B cell (primary cell): ENCODE results near the gene CAMK1D. TPM values are rescaled to one million over a fixed set of nuclear protein-coding genes. Genes with fewer than 3 reads are reported as not detected.

ENCODE experiments used
- ATAC-seq: fragments of 200-7000 bp; cut with Tn5 transposase; one replicate; pipeline ENCODE4 v1.10.0; 2021; ENCODE audit warnings: low read depth, mild to moderate bottlenecking, moderate number of reproducible peaks, moderate library complexity
- CTCF ChIA-PET: fragments of 350-600 bp; sonication (Branson Sonifier 250); formaldehyde crosslinking; loops from one replicate; lab custom pipeline; 2021; ENCODE audit warnings: antibody characterized with exemption, inconsistent platforms; lab: Charles Lee
- POLR2A ChIA-PET: fragments of 350-600 bp; sonication (Branson Sonifier 250); formaldehyde crosslinking; loops from one replicate; lab custom pipeline; 2021; ENCODE audit warnings: antibody characterized with exemption; lab: Charles Lee
- DNase-seq: peaks from one replicate; pipeline ENCODE4 v3.0.0; 2013
- H2AFZ ChIP-seq: 2 replicates; pipeline ENCODE4 v1.6.1; 2012; ENCODE audit warnings: mild to moderate bottlenecking, low read depth, low read length; ENCODE audit not compliant: insufficient read depth, poor library complexity, severe bottlenecking
- H3K27ac ChIP-seq, 2 donors: 1 replicate in 1 of 2; 2 replicates in 1 of 2; pipeline ENCODE4 v1.5.1; 2012 to 2013; ENCODE audit warnings: low read length in 2 of 2, mild to moderate bottlenecking in 2 of 2, moderate library complexity in 1 of 2
- H3K27me3 ChIP-seq, 4 experiments: fragments of 200-600 bp in 1 of 4; sonication (generic) in 1 of 4; replicated peaks in 1 of 4; 1 replicate in 2 of 4; 2 replicates in 2 of 4; pipeline versions ENCODE4 v1.6.1 to v1.7.0; 2013 to 2016; ENCODE audit warnings: low read length in 3 of 4, mild to moderate bottlenecking in 2 of 4, mixed read lengths in 1 of 4, moderate library complexity in 1 of 4; ENCODE audit not compliant: insufficient read depth in 4 of 4, control insufficient read depth in 3 of 4; ENCODE audit errors: control extremely low read depth in 1 of 4
- H3K36me3 ChIP-seq, 2 experiments: replicated peaks in 1 of 2; 1 replicate in 1 of 2; 2 replicates in 1 of 2; pipeline versions ENCODE4 v1.6.1 to v1.7.1; 2013; ENCODE audit warnings: low read length in 1 of 2; ENCODE audit not compliant: insufficient read depth in 2 of 2, control insufficient read depth in 1 of 2; ENCODE audit errors: control extremely low read depth in 1 of 2, extremely low read depth in 1 of 2
- H3K4me1 ChIP-seq, 2 donors: fragments of 200-600 bp in 1 of 2; sonication (generic) in 1 of 2; 1 replicate in 1 of 2; 2 replicates in 1 of 2; pipeline versions ENCODE4 v1.5.1 to v1.6.1; 2013 to 2017; ENCODE audit warnings: low read length in 2 of 2; ENCODE audit not compliant: control insufficient read depth in 2 of 2, insufficient read depth in 2 of 2
- H3K4me2 ChIP-seq: replicated peaks from 2 replicates; pipeline ENCODE3; 2012; ENCODE audit warnings: mild to moderate bottlenecking, low read depth, low read length; ENCODE audit not compliant: poor library complexity, severe bottlenecking
- H3K4me3 ChIP-seq, 5 experiments: fragments of 200-600 bp in 1 of 5; sonication (generic) in 1 of 5; 1 replicate in 3 of 5; 2 replicates in 2 of 5; pipeline versions ENCODE4 v1.5.1 to v1.7.0; 2011 to 2016; ENCODE audit warnings: low read length in 4 of 5, mild to moderate bottlenecking in 4 of 5, low read depth in 2 of 5, control low read depth in 1 of 5, moderate library complexity in 1 of 5; ENCODE audit not compliant: insufficient read depth in 1 of 5; ENCODE audit errors: control extremely low read depth in 1 of 5, extremely low read depth in 1 of 5
- H3K79me2 ChIP-seq: fragments of 200-600 bp; sonication (generic); one replicate; pipeline ENCODE4 v1.6.0; 2016; ENCODE audit warnings: low read length; ENCODE audit not compliant: control insufficient read depth, insufficient read depth
- H3K9ac ChIP-seq: fragments of 200-600 bp; sonication (generic); 2 replicates; pipeline ENCODE4 v1.6.1; 2017; ENCODE audit warnings: mild to moderate bottlenecking, low read length, moderate library complexity
- H3K9me3 ChIP-seq, 3 donors: one replicate each; pipeline versions ENCODE4 v1.6.1 to v1.7.1; 2013; ENCODE audit warnings: low read length in 2 of 3; ENCODE audit not compliant: control insufficient read depth in 2 of 3, insufficient read depth in 1 of 3; ENCODE audit errors: control extremely low read depth in 1 of 3
- H4K20me1 ChIP-seq: 2 replicates; pipeline ENCODE4 v1.6.0; 2012; ENCODE audit warnings: mild to moderate bottlenecking, low read length; ENCODE audit not compliant: insufficient read depth, control insufficient read depth, poor library complexity, severe bottlenecking
- H3K27ac Mint-ChIP-seq: one replicate; pipeline ENCODE4 v1.8.0; 2021; ENCODE audit warnings: mixed read lengths
- H3K27me3 Mint-ChIP-seq: one replicate; pipeline ENCODE4 v1.8.0; 2021; ENCODE audit warnings: mixed read lengths
- H3K4me1 Mint-ChIP-seq: one replicate; pipeline ENCODE4 v1.8.0; 2021; ENCODE audit warnings: mixed read lengths
- H3K4me3 Mint-ChIP-seq: one replicate; pipeline ENCODE4 v1.8.0; 2021; ENCODE audit warnings: mixed read lengths
- H3K9me3 Mint-ChIP-seq: one replicate; pipeline ENCODE4 v1.8.0; 2022; ENCODE audit warnings: mixed read lengths; ENCODE audit not compliant: insufficient read depth
- EZH2 ChIP-seq: IDR thresholded peaks from 2 replicates; pipeline ENCODE4 v1.6.1; 2012; ENCODE audit warnings: borderline replicate concordance, low read depth, mild to moderate bottlenecking, moderate library complexity, low read length; ENCODE audit not compliant: insufficient read depth, poor library complexity, severe bottlenecking
- WGBS: methylation state at CpG from one replicate; pipeline ENCODE4 v1.1.5; 2013; ENCODE audit warnings: missing lambda C conversion rate; ENCODE audit not compliant: insufficient coverage; 5-methylcytosine and 5-hydroxymethylcytosine counted together
- intact Hi-C: fragments of 100-400 bp; cut with micrococcal nuclease; formaldehyde crosslinking; loops from one replicate; pipeline ENCODE4 v1.10.0; 2022
- polyA plus RNA-seq: library from polyadenylated mRNA; depleted of rRNA; stranded (reverse); fragments of >200 nt; gene quantifications from 2 replicates; pipeline ENCODE4 v1.2.3, GENCODE V29; 2012
- total RNA-seq, 2 donors: library from RNA; stranded (reverse); fragments of 120-200 nt in 1 of 2; gene quantifications; 1 replicate in 1 of 2; 2 replicates in 1 of 2; pipeline versions ENCODE4 v1.2.3 to v1.2.4, GENCODE V29; 2013 to 2022
- TF ChIP-seq, protein P1 (sequence below): fragments of 200-600 bp; IDR thresholded peaks from one replicate; pipeline ENCODE4 v1.8.0; 2022; ENCODE audit warnings: antibody characterized with exemption, mild to moderate bottlenecking

CAMK1D gene
- total and polyA plus RNA-seq, 2 donors (not counting 1 experiment from before 2014, with no cell fraction given): 34.1 to 69.7 TPM

DNA sequence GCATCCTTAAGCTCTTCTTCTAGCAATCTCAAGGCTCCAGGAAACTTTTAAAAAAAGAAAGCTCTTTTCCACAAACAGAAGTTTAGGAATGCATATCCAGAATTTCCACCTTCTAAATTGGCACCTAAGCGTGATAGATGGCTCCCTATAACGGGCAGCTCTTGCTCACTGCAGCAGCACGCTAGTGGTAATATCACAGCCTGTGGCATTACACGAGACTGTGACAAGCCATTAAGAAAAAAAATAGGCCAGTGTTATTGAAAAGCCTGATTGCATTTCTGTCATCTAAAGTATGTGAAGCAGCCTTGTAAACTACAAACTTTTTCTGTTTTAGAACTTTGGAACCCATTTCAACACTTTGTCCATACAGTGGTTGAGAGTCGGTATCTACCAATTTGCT, 263.8 kb downstream of the CAMK1D start:
- H4K20me1 ChIP-seq: peaks cover 78% of the 10 kb centered on the region
- CTCF ChIA-PET: no interaction called here

More for the DNA sequence above, 263.8 kb downstream of the CAMK1D start:
- Mint-ChIP-seq H3K4me1 (peaks cover 16% of the 10 kb centered on the region), H3K4me3 (no peak overlapping the region), H3K27ac (no peak overlapping the region), H3K9me3 (no peaks in the 10 kb centered on the region), H3K27me3 (no peaks in the 10 kb centered on the region)
- WGBS: 100% methylated on average over 5 of the region's 5 CpGs
- no peak for DNase-seq
- Histone ChIP-seq H3K27ac (no peak overlapping the region), H3K4me2 (no peak overlapping the region), H3K9me3 (no peaks in the 10 kb centered on the region), H3K4me1 (peaks cover 6 to 10% of the 10 kb centered on the region in 2 donors), H3K79me2 (peaks cover 97% of the 10 kb centered on the region), H3K36me3 (peaks cover 0 to 18% of the 10 kb centered on the region in 2 experiments), H3K27me3 (no peaks in the 10 kb centered on the region), H3K9ac (no peak overlapping the region), H2AFZ (no peak overlapping the region), H3K4me3 (no peak overlapping the region)
- POLR2A ChIA-PET: interaction anchor here (0.5 to 0.6 kb wide), 2 partner anchors 12 to 254 kb away, joined by 3 to 5 read pairs; no protein-coding TSS in a partner anchor
- TF ChIP-seq, protein P1, sequence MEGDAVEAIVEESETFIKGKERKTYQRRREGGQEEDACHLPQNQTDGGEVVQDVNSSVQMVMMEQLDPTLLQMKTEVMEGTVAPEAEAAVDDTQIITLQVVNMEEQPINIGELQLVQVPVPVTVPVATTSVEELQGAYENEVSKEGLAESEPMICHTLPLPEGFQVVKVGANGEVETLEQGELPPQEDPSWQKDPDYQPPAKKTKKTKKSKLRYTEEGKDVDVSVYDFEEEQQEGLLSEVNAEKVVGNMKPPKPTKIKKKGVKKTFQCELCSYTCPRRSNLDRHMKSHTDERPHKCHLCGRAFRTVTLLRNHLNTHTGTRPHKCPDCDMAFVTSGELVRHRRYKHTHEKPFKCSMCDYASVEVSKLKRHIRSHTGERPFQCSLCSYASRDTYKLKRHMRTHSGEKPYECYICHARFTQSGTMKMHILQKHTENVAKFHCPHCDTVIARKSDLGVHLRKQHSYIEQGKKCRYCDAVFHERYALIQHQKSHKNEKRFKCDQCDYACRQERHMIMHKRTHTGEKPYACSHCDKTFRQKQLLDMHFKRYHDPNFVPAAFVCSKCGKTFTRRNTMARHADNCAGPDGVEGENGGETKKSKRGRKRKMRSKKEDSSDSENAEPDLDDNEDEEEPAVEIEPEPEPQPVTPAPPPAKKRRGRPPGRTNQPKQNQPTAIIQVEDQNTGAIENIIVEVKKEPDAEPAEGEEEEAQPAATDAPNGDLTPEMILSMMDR: no peak
- no peak for TF ChIP-seq EZH2
- intact Hi-C loops: no loop called here
- ATAC-seq: no peak
